Sciatic nerve (tissue), 2 donors: ENCODE measurements around the gene UAP1L1. TPM values are rescaled to one million over a fixed set of nuclear protein-coding genes. Genes with fewer than 3 reads are reported as not detected.
"Not testable (repeated sequence)": the region's sequence is repeated elsewhere in the genome, so short reads cannot be mapped to it uniquely, and the experiment has no call there.

Experiments used
- ATAC-seq: fragments of 200-7000 bp; cut with Tn5 transposase; one replicate; pipeline ENCODE4 v1.9.1; 2020; ENCODE audit warnings: mild to moderate bottlenecking, moderate library complexity
- DNase-seq: peaks from one replicate; pipeline ENCODE4 v3.0.0-alpha.2; 2020; ENCODE audit warnings: low spot score
- intact Hi-C: fragments of 100-400 bp; cut with DNase I; formaldehyde crosslinking; loops from one replicate; pipeline ENCODE4 v1.14.2; 2022
- total RNA-seq: library from RNA; stranded (reverse); fragmentation: NEBNext Ultra II Directional; extraction: Animal tissue kit (Norgen Biotek cat#: 25700); gene quantifications from one replicate; pipeline ENCODE4 v1.2.1, GENCODE V29; 2021
- donor health status: DM: no; HTN: no; CAD: no.
- donor health status: DM: no; HTN: no; CAD: no.

Gene UAP1L1, protein sequence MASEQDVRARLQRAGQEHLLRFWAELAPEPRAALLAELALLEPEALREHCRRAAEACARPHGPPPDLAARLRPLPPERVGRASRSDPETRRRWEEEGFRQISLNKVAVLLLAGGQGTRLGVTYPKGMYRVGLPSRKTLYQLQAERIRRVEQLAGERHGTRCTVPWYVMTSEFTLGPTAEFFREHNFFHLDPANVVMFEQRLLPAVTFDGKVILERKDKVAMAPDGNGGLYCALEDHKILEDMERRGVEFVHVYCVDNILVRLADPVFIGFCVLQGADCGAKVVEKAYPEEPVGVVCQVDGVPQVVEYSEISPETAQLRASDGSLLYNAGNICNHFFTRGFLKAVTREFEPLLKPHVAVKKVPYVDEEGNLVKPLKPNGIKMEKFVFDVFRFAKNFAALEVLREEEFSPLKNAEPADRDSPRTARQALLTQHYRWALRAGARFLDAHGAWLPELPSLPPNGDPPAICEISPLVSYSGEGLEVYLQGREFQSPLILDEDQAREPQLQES
- 18.3 TPM for total RNA-seq

DNA sequence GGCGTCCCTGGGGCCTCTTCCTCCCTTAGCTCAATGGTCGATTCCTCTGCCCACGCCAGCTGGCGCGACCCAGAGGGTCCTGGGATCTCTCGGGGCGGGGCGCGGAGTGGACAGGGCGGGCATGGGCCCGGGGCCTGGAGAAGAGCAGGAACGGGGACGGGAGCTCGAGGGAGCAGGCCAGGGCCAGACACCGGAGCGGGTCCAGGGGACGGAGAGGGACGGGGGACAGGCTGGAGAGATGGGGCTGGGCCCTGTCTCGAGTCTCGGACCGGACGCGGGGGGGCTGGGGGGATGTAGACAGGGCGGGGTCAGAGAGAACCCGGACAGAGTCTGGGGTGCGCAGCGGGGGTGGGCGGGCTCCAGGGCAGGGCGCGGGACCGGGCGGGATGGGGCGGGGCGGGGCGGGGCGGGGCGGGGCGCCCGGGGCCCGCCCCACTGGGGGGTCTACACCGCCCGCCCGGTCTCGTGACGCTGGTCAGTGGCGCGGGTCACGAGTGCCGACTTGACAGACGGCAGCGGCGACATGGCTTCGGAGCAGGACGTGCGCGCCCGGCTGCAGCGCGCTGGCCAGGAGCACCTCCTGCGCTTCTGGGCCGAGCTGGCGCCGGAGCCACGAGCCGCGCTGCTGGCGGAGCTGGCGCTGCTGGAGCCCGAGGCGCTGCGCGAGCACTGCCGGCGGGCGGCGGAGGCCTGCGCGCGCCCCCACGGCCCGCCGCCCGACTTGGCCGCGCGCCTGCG is at the start of gene UAP1L1:
Gene UAP1L1 (plus strand): TSS at position 508 of the 738 bp plus-strand sequence. CDS start 16 bp downstream, at position 524.
- intact Hi-C loops = no loop called here
- ATAC-seq (peak; percentile 73), DNase-seq (peak; percentile 90)

DNA sequence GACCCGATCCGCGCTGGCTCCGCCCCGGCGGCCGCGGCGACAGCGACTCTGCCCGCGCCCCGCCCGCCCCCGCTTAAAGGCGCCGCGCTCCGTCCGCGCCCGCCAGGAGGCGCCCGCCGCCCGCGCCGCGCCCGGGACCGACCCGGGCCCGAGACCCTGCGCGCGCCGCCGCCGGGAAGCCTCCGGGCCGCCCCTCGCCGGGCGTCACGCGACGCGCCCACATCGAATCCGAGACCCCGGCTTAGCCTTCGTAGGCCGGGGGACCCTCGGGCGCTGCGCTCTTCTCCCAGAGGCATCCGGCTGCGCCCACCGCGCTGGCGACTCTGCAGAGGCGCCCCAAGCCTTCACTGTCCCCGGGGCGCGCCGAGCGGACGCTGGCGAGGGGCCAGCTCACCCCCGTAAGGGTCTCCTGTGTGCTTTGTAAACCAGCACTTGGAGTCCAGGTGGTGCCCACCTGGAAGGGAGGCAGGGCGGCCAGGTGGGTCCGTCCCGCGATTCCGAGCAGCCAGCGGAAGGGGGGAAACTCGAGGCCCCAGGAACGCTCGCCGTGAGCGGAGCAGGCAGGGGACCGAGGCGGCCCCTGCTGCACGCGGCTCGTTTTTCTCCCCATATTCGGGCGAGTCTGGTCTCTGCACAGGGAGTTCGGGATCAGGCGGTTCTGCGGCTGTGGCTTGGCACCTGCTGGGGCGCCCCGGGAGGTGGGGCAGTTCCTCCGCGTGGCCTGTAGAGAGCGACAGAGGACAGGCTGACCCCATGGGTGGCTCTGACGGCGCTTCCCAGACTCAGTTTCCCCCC is 48.9 kb upstream of the UAP1L1 start:
- ATAC-seq (peak; percentile 27), DNase-seq (peak; percentile 78)
- intact Hi-C loops = loop anchor here (10.0 kb wide), 1 partner anchor 184 kb away; the partner anchor contains the start of genes AJM1 and PHPT1

DNA sequence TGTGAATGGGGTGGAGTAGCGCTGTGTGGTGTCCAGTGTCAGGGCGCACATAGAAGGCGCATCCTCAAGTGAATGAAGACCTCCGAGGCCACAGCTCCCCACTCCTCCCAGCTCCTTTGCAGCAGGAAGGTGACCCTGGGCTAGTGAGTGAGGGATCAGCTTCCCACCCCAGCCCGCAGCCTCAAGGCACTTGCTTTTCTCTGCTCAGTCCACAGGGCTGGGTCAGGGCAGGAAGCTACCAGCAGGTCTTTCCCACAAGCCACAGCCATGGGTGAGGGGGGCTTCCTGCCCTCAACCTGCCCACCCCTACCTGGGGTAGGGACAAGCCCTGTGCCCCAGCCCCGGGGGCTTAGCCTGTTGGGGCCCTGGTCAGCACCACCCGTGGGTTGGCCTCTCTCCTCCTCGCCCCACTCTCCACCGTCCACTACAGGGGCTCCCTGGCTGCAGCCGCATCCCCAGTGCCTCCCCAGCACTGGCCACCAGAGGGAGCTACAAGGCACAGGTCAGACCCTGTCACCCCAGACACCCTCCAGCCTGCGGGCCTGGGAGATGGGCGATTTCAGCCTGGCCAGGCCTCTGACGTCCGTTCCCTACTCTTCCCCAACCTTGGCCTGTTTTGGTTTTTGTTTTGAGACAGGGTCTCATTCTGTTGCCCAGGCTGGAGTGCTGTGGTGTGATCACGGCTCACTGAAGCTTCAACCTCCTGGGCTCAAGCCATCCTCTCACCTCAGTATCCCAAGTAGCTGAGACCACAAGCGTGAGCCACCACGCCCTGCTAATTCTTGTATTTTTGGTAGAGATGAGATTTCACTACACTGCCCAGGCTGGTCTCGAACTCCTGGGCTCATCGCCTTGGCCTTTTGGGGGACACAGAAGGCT is 48.0 kb upstream of the UAP1L1 start:
- intact Hi-C loops = loop anchor here (10.0 kb wide), 1 partner anchor 184 kb away; the partner anchor contains the start of genes AJM1 and PHPT1
- DNase-seq (peak; percentile 89), ATAC-seq (peak; percentile 65)

DNA sequence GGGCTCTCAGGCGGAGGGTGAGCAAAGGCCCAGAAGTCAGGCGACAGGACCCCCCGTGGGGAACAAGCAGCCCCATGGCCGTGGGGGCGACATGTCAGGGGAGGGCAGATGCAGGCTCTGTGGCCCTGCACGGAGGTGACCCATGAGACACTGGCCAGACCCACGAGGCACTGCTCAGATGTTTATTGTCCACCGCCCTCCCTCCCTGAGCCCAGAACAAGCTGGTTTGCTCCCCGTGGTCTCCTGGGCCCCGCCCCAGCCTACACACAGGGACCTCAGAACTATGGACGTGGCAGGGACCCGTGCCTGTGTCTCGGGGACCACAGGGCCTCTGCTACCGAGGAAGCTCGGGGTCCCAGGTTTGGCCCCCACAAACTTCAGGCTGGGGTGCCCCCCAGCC is 47.3 kb upstream of the UAP1L1 start:
- intact Hi-C loops = loop anchor here (5.0 kb wide), 1 partner anchor 233 kb away; the partner anchor contains the start of gene CCDC183
- no peak for ATAC-seq
- DNase-seq = no peak

DNA sequence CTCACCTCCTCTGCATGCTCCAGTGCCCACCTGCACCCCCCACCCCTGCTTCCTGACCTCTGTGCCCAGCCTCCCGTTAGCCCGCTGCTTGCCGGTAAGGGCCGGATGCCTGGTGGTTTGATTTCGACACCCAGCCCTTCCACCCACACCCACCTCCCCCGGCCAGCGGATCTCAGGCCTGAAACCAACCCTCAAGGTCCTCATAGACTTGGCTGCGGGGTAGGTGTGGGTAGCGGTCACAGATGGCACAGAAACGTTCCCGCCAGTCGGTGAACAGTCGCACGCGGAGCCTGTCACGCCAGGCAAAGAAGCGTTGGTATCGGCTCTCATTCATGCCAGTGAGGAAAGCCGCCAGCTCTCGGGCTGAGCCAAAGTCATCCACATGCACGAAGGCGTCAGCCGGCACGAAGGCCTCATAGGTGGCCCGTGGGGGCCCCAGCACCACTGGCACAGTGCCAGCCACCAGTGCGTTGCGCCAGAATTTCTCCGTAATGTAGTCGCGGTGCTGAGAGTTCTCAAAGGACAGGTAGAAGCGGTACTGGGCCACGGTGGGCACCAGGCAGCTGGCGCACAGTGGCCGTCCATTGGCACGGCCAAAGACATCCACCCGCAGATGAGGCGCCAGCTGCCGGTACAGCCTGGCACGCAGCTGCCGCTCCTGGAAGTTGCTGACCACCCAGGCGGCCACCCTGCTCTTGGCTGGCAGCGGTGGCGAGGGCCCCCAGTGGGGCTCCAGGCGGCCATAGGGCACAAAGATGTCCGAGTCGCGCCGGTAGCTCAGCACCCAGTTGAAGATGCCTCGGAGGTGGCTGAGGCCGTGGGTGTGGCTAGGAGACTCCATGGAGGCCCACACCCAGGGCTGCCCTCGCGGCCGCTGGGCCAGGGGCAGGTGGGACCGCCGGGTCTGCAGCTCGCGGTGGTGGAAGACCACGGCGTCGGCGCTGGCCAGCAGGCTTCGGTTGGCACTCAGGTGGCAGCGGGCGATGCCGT is 46.5 kb upstream of the UAP1L1 start:
- intact Hi-C loops = loop anchor here (5.0 kb wide), 1 partner anchor 234 kb away; the partner anchor contains the start of gene CCDC183
- ATAC-seq (no peak), DNase-seq (no peak)

DNA sequence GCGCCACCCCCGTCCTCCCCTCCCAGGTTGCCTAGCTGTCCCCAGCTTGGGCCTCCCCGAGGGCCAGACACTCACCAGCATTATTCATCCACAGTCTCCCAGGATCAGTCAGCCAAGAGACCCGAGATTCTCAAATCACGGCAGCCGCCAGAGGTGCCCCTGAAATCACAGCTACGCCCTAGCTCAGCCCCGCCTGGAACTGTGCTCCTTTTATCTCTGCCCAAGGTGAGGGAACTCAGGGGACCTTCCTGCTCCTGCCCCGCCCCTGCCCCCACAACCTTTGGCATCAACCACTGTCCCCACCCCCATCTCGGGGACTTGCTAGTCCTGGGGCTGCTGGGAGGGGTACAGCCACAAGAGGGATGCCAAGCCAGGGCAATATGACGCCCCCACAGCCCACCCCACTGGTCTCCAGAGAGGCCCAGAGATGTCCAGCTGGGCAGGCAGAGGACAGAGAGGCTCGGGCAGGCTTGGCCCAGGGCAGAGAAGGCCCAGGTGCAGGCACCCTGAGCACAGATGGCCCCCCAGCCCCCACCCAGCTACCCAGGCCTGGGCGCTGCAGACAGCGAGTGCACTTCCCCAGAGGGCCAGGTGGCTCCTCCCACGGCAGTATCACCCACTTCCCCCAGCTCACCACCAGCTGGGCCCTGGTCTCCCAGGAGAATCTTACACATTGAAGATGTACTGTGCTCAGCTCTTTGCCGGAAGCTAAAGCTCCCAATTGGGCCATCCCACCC is 45.2 kb upstream of the UAP1L1 start, which contains the start of gene FUT7:
Gene FUT7 (minus strand): TSS at position 185 of the 737 bp plus-strand sequence. CDS start 97 bp downstream, at position 88.
- ATAC-seq = no peak
- intact Hi-C loops = loop anchor here (5.0 kb wide), 1 partner anchor 235 kb away; the partner anchor contains the start of gene CCDC183
- DNase-seq = no peak

DNA sequence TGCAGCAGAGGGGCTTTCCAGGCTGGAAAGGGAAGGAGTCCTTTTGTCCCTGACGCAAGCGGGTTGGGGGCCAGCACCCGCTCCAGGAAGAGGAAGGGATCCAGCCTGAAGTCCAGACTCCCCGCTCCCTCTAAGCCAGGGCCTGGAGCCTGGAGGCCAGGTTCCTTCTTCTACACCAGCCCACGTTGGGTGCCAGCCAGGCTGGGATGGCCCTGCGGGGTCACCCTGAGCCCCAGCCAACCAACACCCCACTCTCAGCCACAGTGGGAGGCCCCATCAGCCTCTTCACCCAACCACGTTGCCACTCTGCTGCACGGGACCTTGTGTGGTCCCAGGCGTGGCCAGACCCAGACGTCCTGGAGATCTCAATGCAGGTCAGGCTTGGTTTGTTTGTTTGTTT is 44.5 kb upstream of the UAP1L1 start:
- ATAC-seq (peak; percentile 33), DNase-seq (no peak)
- intact Hi-C loops = loop anchor here (5.0 kb wide), 1 partner anchor 236 kb away; the partner anchor contains the start of gene CCDC183

DNA sequence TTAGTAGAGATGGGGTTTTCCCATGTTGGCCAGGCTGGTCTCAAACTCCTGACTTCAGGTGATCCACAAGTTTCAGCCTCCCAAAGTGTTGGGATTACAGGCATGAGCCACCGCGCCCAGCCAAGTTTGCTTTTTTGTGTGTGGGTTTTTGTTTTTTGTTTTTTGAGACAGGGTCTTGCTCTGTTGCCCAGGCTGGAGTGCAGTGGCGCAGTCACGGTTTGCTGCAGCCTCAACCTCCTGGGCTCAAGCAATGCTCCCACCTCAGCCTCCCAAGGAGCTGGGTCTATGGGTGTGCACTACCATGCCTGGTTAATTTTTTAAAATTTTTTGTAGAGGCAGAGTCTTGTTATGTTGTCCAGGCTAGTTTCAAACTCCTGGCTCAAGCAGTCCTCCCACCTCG is 43.8 kb upstream of the UAP1L1 start:
- intact Hi-C loops = loop anchor here (5.0 kb wide), 1 partner anchor 236 kb away; the partner anchor contains the start of gene CCDC183
- not testable (repeated sequence) for DNase-seq, ATAC-seq

DNA sequence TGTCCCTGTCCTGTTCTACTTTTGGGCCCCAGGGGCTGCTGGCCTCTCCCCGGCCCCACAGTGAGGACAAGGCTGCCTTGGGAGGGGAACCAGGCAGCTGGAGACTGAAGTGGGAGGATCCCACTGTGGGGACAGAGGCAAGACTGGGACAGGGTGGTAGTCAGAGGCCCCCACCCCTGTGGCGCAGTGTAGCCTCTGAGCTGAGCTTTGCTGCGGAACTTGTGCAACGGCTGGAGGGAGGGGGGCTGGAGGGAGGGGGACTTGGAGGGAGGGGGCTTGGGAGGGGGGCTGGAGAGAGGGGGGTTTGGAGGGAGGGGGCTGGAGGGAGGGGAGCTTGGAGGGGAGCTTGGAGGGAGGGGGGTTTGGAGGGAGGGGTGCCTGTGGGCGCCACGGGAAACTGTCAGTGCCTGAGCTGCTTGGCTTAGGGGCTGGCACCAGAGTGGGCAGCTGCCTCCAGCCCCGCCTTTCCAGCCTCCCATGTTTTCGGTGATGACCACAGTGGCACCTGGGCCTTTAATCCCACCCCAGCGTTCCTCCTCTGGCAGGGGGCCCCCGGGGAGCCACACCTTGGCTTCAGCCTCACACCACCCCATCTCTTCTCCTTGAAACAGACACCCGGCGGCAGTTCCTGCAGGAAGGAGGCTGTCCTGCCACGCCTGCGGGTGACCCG is 43.1 kb upstream of the UAP1L1 start:
- intact Hi-C loops = loop anchor here (5.0 kb wide), 1 partner anchor 237 kb away; the partner anchor contains the start of gene CCDC183

DNA sequence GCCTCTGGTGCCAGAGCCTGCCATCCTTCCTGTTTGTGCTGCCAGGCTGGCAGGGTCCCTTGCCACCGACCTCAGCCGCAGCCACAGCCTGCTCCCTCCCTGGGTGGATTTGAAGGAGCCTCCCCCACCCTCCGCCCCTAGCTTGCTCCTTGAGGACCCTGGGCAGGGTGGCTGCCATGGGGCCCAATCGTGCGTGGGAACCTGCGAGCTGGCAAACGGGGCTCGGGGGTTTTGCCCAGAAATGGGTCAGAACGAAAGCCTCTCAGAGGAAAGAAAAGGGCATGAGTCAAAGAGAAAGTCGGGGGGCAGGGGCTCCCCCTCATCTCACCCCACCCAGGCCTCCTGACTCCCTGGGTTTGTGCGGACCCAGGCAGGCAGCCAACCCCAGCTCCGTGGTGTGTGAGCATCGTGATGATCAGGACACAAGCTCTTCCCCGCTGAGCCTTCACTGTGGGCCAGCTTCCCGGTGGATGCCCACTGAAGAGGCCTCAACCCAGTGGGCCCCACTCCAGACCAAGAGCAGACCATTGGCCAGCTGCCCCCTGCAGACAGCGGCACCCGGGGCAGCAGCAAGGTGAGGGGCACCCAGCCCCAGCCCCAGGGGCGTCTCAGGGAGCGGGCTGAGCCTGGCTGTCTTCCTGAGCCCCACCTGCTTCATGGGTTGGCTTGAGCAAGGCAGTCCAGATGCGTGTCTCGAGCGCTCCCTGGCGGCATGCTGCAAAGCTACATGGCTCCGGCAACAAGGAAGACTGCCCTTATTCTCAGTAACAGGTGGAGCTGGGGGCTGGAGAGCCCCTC is 42.4 kb upstream of the UAP1L1 start:
- DNase-seq (peak; percentile 90), ATAC-seq (peak; percentile 81)
- intact Hi-C loops = loop anchor here (5.0 kb wide), 2 partner anchors 88 to 238 kb away; partner anchors contain the start of genes C8G and CCDC183

More for the DNA sequence above, 43.1 kb upstream of the UAP1L1 start:
- ATAC-seq (no peak), DNase-seq (no peak)

DNA sequence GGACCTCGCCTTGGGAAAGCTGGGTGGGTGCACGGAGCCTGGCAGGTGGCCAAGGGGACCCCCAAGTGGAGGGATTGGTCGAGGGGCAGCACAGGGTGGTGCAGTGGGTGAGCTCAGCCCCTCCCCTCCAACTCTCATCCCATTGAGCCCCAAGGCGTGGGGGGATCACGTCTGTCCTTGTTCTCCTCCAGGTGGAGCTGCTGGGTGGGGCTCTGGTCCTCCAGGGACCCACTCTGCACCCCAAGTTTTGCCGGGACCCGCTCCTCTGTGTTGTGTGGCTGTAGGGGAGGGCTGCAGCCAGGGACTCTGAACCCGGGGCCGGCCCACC is 41.8 kb upstream of the UAP1L1 start:
- intact Hi-C loops = loop anchor here (5.0 kb wide), 1 partner anchor 88 kb away; the partner anchor contains the start of gene C8G
- ATAC-seq (peak; percentile 1), DNase-seq (no peak)

DNA sequence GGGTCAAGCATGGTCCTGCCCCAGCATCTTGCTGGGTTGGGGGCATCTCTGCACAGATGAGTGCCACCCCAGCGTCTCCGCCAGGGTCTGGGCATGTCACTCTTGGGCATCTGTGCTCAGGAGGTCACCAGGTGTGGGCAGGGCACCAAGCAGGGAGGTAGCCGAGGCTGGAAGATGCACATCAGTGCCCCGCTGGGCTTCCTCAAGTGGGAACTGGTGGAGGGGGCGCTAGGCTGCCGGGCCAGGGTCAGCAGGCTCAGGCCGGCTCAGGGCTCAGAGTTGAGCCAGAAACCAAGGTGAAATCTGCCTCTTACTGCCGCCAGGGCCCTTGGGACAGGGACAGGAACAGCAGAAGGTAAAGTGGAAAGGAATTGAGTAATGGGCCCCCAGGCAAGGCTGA is 41.4 kb upstream of the UAP1L1 start:
- intact Hi-C loops = loop anchor here (5.0 kb wide), 1 partner anchor 89 kb away; the partner anchor contains the start of gene C8G
- no peak for ATAC-seq
- DNase-seq = no peak

DNA sequence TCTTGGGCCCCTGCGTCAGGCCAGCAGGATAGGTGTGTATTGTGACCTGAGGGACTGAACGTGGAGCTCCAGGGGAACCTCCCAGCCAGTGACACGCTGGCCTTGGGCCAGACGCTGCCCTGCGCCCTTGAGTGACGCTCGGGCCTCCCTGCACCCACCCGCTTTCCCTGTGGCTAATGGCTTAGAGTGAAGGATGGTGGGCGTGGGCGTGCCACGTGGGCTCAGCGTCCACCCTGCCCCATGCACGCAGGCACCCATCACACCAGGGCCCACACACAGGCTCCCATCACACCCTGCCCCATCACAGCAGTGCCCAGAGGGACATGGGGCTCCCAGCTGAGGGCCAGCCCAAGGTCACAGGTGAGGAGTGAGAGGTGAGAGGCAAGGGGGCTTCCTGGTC is 40.3 kb upstream of the UAP1L1 start:
- no peak for DNase-seq
- intact Hi-C loops = loop anchor here (5.0 kb wide), 1 partner anchor 90 kb away; the partner anchor contains the start of gene C8G
- no peak for ATAC-seq

DNA sequence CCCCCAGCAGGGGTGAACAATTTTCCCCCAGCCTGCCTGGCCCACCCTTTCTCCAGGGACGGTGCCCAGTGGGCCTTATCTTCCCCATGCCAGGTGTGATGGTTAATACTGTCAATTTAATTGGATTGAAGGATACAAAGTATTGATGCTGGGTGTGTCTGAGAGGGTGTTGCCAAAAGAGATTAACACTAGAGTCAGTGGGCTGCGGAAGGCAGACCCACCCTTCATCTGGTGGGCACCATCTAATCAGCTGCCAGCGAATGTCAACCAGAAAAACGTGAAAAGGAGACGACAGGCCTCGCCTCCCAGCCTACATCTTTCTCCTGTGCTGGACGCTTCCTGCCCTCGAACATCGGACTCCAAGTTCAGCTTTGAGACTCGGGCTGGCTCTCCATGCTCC is 39.8 kb upstream of the UAP1L1 start:
- intact Hi-C loops = loop anchor here (5.0 kb wide), 1 partner anchor 90 kb away; the partner anchor contains the start of gene C8G
- ATAC-seq (no peak), DNase-seq (no peak)
